ENCODE measurements around the gene ADAMTS12.

- no peak for TF ChIP-seq MAX (IDR thresholded peaks at IDR 0.05)
- no peak for TF ChIP-seq HDAC2 (IDR thresholded peaks at IDR 0.05; ENCODE audit: borderline replicate concordance in 1 of 2, low read depth in 2 of 2, low read length in 2 of 2)
- TF ChIP-seq RXRA (IDR thresholded peaks at IDR 0.05; ENCODE audit: insufficient read depth, low read depth, low read length): no peak
- no peak for TF ChIP-seq CBX8 (IDR thresholded peaks at IDR 0.05; ENCODE audit: borderline replicate concordance, low read depth, low read length)
- no peak for TF ChIP-seq CTCF (IDR thresholded peaks at IDR 0.05; ENCODE audit: control extremely low read depth in 1 of 3, insufficient read depth in 1 of 3, low read depth in 1 of 3, low read length in 3 of 3)
- no peak for TF ChIP-seq EZH2 (IDR thresholded peaks at IDR 0.05; ENCODE audit: low read depth, low read length, severe bottlenecking)
- TF ChIP-seq CREB1 (IDR thresholded peaks at IDR 0.05): no peak
- no peak for TF ChIP-seq YY1 (IDR thresholded peaks at IDR 0.05; ENCODE audit: low read depth, low read length)
- no peak for TF ChIP-seq GABPA (IDR thresholded peaks at IDR 0.05; ENCODE audit: borderline replicate concordance, insufficient read depth, low read length)
- no peak for TF ChIP-seq RNF2 (IDR thresholded peaks at IDR 0.05; ENCODE audit: borderline replicate concordance, low read depth, low read length, missing control alignments, poor library complexity, severe bottlenecking)
- TF ChIP-seq CEBPB (IDR thresholded peaks at IDR 0.05; ENCODE audit: low read depth, low read length): no peak
- no peak for TF ChIP-seq POLR2AphosphoS5 (IDR thresholded peaks at IDR 0.05; ENCODE audit: low read depth, low read length)
Observed at GRCh38 chr5:33538201-33538600, 353.6 kb downstream of the ADAMTS12 start.

Measured in H1 (cell line).